Osteocyte (in vitro differentiated cells): Measurements from ENCODE around the gene SERPINF2. TPM values are rescaled to one million over a fixed set of nuclear protein-coding genes. Genes with fewer than 3 reads are reported as not detected.

ENCODE experiments used
- DNase-seq: peaks from one replicate; pipeline ENCODE4 v3.0.0; 2021; ENCODE audit warnings: mixed read lengths; ENCODE audit not compliant: unreplicated experiment; ENCODE audit errors: extremely low spot score
- H3K27ac Mint-ChIP-seq: one replicate; pipeline ENCODE4 v1.8.0; 2021; ENCODE audit warnings: mild to moderate bottlenecking, mixed read lengths; ENCODE audit not compliant: unreplicated experiment
- H3K27me3 Mint-ChIP-seq: one replicate; pipeline ENCODE4 v1.8.0; 2021; ENCODE audit warnings: mixed read lengths; ENCODE audit not compliant: unreplicated experiment
- H3K36me3 Mint-ChIP-seq: one replicate; pipeline ENCODE4 v1.8.0; 2021; ENCODE audit warnings: mixed read lengths; ENCODE audit not compliant: unreplicated experiment
- H3K4me1 Mint-ChIP-seq: one replicate; pipeline ENCODE4 v1.8.0; 2021; ENCODE audit warnings: mixed read lengths; ENCODE audit not compliant: unreplicated experiment
- H3K4me3 Mint-ChIP-seq: one replicate; pipeline ENCODE4 v1.8.0; 2021; ENCODE audit warnings: mild to moderate bottlenecking, moderate library complexity, mixed read lengths; ENCODE audit not compliant: unreplicated experiment
- H3K9me3 Mint-ChIP-seq: one replicate; pipeline ENCODE4 v1.8.0; 2021; ENCODE audit warnings: mixed read lengths; ENCODE audit not compliant: unreplicated experiment
- total RNA-seq: library from RNA; stranded (reverse); gene quantifications from 2 replicates; pipeline ENCODE4 v1.2.1, GENCODE V29; 2021
- TF ChIP-seq, protein P1 (sequence below): fragments of 200-600 bp; sonication (generic); IDR thresholded peaks from 2 replicates; pipeline ENCODE4 v1.5.0; 2021; ENCODE audit warnings: antibody characterized with exemption, mild to moderate bottlenecking, moderate library complexity

SERPINF2 gene
- total RNA-seq, 1 donor from 2014 or later = 0.38 TPM

DNA sequence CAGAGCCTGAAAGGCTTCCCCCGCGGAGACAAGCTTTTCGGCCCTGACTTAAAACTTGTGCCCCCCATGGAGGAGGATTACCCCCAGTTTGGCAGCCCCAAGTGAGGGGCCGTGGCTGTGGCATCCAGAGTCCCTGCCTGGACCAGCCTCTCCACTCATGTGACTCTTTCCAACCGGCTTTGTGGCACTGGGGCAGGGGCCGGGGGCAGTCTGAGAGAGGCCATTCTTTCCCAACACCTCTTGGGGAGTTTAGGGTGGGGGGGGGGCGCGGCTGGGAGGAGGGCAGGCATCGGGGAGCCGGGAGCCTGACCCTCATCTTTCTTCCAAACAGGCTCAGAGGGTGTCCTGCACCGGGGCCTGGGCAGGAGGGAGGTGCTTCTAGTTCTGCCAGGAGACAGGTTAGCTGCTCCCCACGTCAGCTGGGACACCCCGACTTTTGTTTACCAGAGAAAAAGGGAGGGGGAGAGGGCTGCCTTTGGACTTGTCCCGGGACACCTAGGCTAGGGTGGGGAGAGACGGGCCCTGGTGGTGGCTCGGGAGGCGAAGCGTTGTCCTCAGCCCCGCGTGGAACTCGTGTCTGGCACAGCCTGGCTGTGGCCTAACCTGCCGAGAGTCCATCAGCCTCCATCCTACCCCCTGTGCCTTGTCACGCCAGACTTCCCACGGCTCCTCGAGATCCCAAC is 11.9 kb downstream of the SERPINF2 start:
- Mint-ChIP-seq H3K4me1 (peaks cover 36% of the 10 kb centered on the region), H3K36me3 (no peaks in the 10 kb centered on the region), H3K27ac (peak overlapping the region; percentile 18), H3K4me3 (no peak overlapping the region), H3K9me3 (no peaks in the 10 kb centered on the region), H3K27me3 (no peaks in the 10 kb centered on the region)
- TF ChIP-seq, protein P1, sequence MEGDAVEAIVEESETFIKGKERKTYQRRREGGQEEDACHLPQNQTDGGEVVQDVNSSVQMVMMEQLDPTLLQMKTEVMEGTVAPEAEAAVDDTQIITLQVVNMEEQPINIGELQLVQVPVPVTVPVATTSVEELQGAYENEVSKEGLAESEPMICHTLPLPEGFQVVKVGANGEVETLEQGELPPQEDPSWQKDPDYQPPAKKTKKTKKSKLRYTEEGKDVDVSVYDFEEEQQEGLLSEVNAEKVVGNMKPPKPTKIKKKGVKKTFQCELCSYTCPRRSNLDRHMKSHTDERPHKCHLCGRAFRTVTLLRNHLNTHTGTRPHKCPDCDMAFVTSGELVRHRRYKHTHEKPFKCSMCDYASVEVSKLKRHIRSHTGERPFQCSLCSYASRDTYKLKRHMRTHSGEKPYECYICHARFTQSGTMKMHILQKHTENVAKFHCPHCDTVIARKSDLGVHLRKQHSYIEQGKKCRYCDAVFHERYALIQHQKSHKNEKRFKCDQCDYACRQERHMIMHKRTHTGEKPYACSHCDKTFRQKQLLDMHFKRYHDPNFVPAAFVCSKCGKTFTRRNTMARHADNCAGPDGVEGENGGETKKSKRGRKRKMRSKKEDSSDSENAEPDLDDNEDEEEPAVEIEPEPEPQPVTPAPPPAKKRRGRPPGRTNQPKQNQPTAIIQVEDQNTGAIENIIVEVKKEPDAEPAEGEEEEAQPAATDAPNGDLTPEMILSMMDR = no peak
- no peak for DNase-seq

DNA sequence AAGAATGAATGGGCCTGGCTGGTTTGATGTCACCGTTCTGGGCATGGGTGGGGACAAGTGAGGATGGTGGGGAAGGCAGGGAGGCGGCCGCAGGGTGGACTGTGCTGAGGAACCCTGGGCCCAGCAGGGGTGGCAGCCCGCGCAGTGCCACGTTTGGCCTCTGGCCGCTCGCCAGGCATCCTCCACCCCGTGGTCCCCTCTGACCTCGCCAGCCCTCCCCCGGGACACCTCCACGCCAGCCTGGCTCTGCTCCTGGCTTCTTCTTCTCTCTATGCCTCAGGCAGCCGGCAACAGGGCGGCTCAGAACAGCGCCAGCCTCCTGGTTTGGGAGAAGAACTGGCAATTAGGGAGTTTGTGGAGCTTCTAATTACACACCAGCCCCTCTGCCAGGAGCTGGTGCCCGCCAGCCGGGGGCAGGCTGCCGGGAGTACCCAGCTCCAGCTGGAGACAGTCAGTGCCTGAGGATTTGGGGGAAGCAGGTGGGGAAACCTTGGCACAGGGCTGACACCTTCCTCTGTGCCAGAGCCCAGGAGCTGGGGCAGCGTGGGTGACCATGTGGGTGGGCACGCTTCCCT is 12.7 kb downstream of the SERPINF2 start:
- DNase-seq = peak; percentile 85
- H3K9me3 Mint-ChIP-seq = no peaks in the 10 kb centered on the region

DNA sequence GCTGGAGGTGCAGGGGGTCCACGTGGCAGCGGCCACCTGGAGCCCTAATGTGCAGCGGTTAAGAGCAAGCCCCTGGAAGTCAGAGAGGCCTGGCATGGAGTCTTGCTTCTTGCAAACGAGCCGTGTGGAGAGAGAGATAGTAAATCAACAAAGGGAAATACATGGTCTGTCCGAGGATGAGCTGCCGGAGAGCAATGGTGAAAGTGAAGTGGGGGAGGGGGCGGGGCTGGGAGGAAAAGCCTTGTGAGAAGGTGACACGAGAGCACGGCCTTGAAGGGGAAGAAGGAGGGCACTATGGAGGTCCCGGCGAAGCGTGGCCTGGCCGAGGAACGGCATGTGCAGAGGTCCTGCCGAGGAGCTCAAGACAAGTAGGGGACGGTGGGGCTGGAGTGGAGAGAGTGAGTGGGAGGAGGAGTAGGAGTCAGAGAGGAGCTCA is 13.2 kb downstream of the SERPINF2 start:
- Mint-ChIP-seq H3K27ac (no peak overlapping the region), H3K4me3 (no peak overlapping the region), H3K36me3 (no peaks in the 10 kb centered on the region), H3K27me3 (no peaks in the 10 kb centered on the region), H3K9me3 (no peaks in the 10 kb centered on the region), H3K4me1 (peaks cover 32% of the 10 kb centered on the region)
- TF ChIP-seq, protein P1 = no peak
- no peak for DNase-seq

More for the DNA sequence above, 12.7 kb downstream of the SERPINF2 start:
- Mint-ChIP-seq H3K4me1 (peaks cover 36% of the 10 kb centered on the region), H3K4me3 (no peak overlapping the region), H3K36me3 (no peaks in the 10 kb centered on the region), H3K27me3 (no peaks in the 10 kb centered on the region), H3K27ac (peak overlapping the region; percentile 38)
- TF ChIP-seq, protein P1 = no peak

DNA sequence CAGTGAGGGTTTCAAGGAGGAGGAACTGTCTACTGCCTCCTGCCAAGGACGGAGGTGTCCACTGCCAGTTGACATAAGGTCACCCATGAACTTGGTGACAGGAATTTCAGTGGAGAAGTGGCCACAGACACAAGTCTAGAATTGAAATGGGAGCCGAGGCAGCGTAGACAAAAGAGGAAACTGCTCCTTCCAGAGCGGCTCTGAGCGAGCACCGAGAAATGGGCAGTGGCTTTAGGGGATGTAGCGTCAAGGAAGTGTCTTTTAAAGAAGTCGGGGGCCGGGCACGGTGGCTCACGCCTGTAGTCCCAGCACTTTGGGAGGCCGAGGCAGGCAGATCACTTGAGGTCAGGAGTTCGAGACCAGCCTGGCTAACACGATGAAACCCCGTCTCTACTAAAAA is 16.1 kb downstream of the SERPINF2 start:
- H3K27ac Mint-ChIP-seq = no peak overlapping the region
- peaks cover 35% of the 10 kb centered on the region for H3K4me1 Mint-ChIP-seq
- no peak overlapping the region for H3K4me3 Mint-ChIP-seq
- no peaks in the 10 kb centered on the region for H3K27me3 Mint-ChIP-seq
- no peak for DNase-seq
- TF ChIP-seq, protein P1 = no peak
- H3K9me3 Mint-ChIP-seq = no peaks in the 10 kb centered on the region
- H3K36me3 Mint-ChIP-seq = no peaks in the 10 kb centered on the region

DNA sequence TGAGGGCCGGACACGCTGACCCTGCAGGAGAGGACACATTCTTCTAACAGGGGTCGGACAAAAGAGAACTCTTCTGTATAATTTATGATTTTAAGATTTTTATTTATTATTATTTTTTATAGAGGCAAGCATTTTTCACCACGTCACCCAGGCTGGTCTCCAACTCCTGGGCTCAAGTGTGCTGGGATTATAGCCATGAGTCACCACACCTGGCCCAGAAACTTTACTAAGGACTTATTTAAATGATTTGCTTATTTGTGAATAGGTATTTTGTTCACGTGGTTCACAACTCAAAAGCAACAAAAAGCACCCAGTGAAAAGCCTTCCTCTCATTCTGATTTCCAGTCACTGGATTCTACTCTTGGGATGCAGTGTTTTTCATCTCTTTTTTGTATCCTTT is 16.9 kb downstream of the SERPINF2 start:
- Mint-ChIP-seq H3K36me3 (no peaks in the 10 kb centered on the region), H3K4me1 (peaks cover 42% of the 10 kb centered on the region), H3K27ac (no peak overlapping the region), H3K27me3 (no peaks in the 10 kb centered on the region), H3K4me3 (no peak overlapping the region), H3K9me3 (no peaks in the 10 kb centered on the region)
- TF ChIP-seq, protein P1 = no peak
- DNase-seq = no peak
